Coronary artery (tissue), 2 donors: ENCODE measurements around the gene C10orf95.
"Not testable (repeated sequence)": the region's sequence is repeated elsewhere in the genome, so short reads cannot be mapped to it uniquely, and the experiment has no call there.

Experiments
- DNase-seq: peaks from one replicate; pipeline ENCODE4 v3.0.0-alpha.2; 2017; ENCODE audit warnings: low spot score
- H3K27ac ChIP-seq, 2 donors: fragments of 200-600 bp; sonication (generic); one replicate each; pipeline ENCODE4 v1.5.1; 2016 to 2019
- H3K4me3 ChIP-seq: fragments of 200-600 bp; sonication (generic); 2 replicates; pipeline ENCODE4 v1.5.1; 2016; ENCODE audit warnings: mild to moderate bottlenecking, moderate library complexity
- CTCF ChIP-seq: fragments of 200-600 bp; sonication (generic); IDR thresholded peaks from one replicate; pipeline ENCODE4 v1.5.1; 2019; ENCODE audit warnings: antibody characterized with exemption

C10orf95 gene, protein sequence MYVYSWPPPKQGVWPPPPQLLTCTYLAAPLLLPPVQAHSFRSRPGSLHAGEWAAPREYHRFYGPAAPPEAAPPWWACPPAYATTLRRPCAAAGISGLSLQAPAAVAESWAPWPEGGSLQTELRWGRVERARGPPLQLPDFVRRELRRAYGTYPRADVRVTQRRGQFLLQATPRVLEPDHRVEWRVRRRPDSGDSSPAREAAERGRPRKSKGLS

DNA sequence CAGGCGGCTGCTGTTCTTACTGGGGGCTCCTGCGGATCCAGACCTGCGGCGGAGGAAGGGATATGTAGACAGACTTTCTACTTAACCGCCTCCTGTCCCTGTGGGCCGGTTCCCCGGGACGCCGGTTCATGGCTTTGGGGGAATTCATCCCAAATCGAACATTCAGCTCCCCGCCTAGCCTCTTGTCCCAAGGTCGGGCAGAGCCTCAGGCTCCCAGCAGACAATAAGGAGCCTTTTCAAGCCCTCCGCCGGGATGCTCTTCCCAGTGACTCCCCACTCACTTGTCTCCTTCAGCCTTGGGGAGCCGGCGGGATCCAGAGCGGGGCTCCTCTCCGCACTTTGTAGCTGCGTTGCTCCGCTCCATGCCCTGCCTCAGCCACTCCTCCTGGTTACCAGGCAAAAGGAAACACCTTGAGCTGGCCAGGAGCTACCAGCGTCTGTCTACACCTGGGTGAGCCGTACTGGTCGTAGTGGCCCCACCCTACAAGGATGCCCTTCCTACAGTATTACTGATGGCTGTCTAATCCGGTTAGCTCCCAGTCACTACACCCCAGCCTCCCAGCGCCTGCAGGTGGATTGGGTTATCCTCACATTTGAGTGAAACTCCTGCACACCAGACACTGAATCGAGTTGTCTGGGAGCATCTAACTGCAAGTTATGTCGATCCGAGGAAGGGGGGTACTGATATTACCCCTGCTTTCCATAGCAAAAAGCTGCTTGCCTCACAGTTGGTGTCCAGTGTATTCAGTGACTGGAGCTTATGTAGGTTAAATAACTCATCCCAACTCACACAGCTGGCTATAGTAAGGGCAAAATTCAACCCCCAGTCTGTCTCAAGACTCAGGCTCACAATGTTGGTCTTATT, at the start of gene C10orf95:
Gene C10orf95 (minus strand): TSS at position 439 of the 865 bp plus-strand sequence. CDS start 450 bp downstream, outside the sequence.
- DNase-seq = no peak
- peak within 1 kb of the TSS; percentile 79 to 86 for H3K27ac ChIP-seq
- TF ChIP-seq CTCF = no peak

DNA sequence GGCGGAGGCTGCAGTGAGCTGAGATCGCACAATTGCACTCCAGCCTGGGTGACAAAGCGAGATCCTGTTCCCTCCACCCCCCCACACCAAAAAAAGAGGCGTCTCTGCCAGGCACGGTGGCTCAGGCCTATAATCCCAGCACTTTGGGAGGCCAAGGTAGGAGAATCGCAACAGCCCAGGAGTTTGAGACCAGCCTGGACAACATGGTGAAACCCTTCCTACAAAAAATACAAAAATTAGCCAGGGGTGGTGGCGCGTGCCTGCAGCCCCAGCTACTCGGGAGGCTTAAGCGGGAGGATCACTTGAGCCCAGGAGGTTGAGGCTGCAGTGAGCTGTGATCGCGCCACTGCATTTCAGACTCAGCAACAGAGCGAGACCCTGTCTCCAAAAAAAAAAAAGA, 49.3 kb upstream of the C10orf95 start:
- not testable (repeated sequence) for H3K27ac ChIP-seq, DNase-seq
- H3K4me3 ChIP-seq = peak overlapping the region; percentile 14

More for the DNA sequence above, at the start of gene C10orf95:
- H3K4me3 ChIP-seq = peak within 1 kb of the TSS; percentile 87

DNA sequence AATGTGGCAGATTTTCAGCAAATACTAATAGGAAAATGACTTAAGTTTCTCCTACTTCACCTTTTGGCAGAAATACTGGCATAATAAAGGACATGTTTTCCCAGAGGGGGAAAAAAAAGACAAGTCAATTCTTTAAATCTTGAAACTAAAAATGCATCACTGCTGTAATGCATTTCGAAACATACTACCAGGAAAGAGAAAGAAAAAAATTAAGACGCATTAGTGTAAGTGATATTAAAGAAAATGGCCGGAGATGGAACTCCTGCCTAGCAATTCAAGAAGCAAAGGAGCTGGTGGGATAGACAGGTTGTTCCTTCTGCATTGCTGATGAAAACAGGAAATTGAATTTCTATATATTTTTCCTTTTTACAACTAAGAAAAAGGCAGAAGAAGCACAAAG, 48.0 kb upstream of the C10orf95 start:
- no peak for TF ChIP-seq CTCF
- H3K27ac ChIP-seq = no peak overlapping the region
- no peak for DNase-seq
- no peak overlapping the region for H3K4me3 ChIP-seq

DNA sequence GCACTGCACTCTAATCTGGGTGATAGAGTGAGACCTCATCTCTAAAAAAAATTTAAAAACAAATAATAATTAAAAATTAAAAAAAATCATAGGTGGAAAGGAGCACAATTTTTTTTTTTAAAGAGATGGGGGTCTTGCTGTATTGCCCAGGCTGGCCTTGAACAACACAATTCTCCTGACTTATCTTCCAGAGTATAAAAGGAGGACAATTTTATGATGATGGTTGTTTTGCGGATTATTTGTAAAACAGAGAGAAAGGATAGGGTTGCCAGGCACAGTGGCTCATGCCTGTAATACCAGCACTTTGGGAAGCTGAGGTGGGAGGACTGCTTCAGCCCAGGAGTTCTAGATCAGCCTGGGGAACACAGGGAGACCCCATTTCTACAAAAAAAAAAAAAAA, 46.2 kb upstream of the C10orf95 start:
- Histone ChIP-seq H3K27ac (no peak overlapping the region), H3K4me3 (no peak overlapping the region)
- TF ChIP-seq CTCF = no peak
- DNase-seq = no peak

GRCh38 chr10:102493771-102494170, 42.4 kb upstream of the C10orf95 start:
- Histone ChIP-seq H3K27ac (peak overlapping the region in 1 of 2 donors; percentile 21), H3K4me3 (no peak overlapping the region)
- no peak for DNase-seq
- no peak for TF ChIP-seq CTCF

- DNase-seq = no peak
- no peak overlapping the region for H3K4me3 ChIP-seq
- no peak for TF ChIP-seq CTCF
- peak overlapping the region in 1 of 2 donors; percentile 61 for H3K27ac ChIP-seq
Measured at GRCh38 chr10:102492983-102493382, 41.6 kb upstream of the C10orf95 start.

- no peak for DNase-seq
- no peak for TF ChIP-seq CTCF
- Histone ChIP-seq H3K4me3 (no peak overlapping the region), H3K27ac (peak overlapping the region in 1 of 2 donors; percentile 61)
Measured at GRCh38 chr10:102492344-102492939, 41.1 kb upstream of the C10orf95 start.
